WTC11 (cell line): ENCODE results near the gene ABHD13.

Experiments used
- CREM ChIP-seq: sonication (generic); formaldehyde crosslinking; IDR thresholded peaks from 2 replicates; pipeline ENCODE4 v1.8.1; 2022; ENCODE audit warnings: mild to moderate bottlenecking, missing genetic modification reagents, moderate library complexity
- CTCF ChIP-seq: fragments of 200-600 bp; IDR thresholded peaks from 2 replicates; pipeline ENCODE4 v1.8.0; 2022; ENCODE audit warnings: antibody characterized with exemption
- MAX ChIP-seq: sonication (generic); formaldehyde crosslinking; IDR thresholded peaks from 2 replicates; pipeline ENCODE4 v1.8.0; 2022; ENCODE audit warnings: mild to moderate bottlenecking, missing genetic modification reagents

- TF ChIP-seq CTCF (no peak), CREM (CRISPR knock-in tag) (no peak), MAX (CRISPR knock-in tag) (no peak)
These were observed 50.4 kb downstream of the ABHD13 start for GRCh38 chr13:108268466-108269112.
